A549 (cell line): ENCODE measurements around the gene SLC1A2.

Source experiments
- BHLHE40 ChIP-seq: IDR thresholded peaks from 2 replicates; pipeline ENCODE4 v1.6.1; 2012; ENCODE audit warnings: low read depth, low read length, inconsistent platforms
- CHD2 ChIP-seq: fragments of 150-350 bp; IDR thresholded peaks from 2 replicates; pipeline ENCODE4 v1.6.1; 2014; ENCODE audit warnings: low read length; ENCODE audit not compliant: partially characterized antibody
- CHD4 ChIP-seq: fragments of 200-600 bp; sonication (generic); IDR thresholded peaks from 2 replicates; pipeline ENCODE4 v1.6.1; 2016; ENCODE audit warnings: antibody characterized with exemption, mild to moderate bottlenecking, borderline replicate concordance
- EP300 ChIP-seq, 2 experiments: fragments of >200 bp; sonication (Bioruptor Twin); formaldehyde crosslinking; IDR thresholded peaks; 2 replicates in 1 of 2; 3 replicates in 1 of 2; pipeline ENCODE4 v1.6.1; 2016 to 2017
- JUN ChIP-seq, 2 experiments: fragments of >200 bp; sonication (Bioruptor Twin); formaldehyde crosslinking; IDR thresholded peaks; 2 replicates in 1 of 2; 3 replicates in 1 of 2; pipeline ENCODE4 v1.6.1; 2016 to 2017
- KDM1A ChIP-seq: fragments of 200-600 bp; sonication (generic); IDR thresholded peaks from 2 replicates; pipeline ENCODE4 v1.6.1; 2016; ENCODE audit warnings: low read depth, mild to moderate bottlenecking
- MAFK ChIP-seq: fragments of 450-650 bp; IDR thresholded peaks from 2 replicates; pipeline ENCODE4 v1.6.1; 2014; ENCODE audit not compliant: partially characterized antibody
- MYC ChIP-seq: IDR thresholded peaks from 2 replicates; pipeline ENCODE4 v1.6.1; 2012; ENCODE audit warnings: mild to moderate bottlenecking, inconsistent platforms, low read length, improper control_type of control experiment, borderline replicate concordance
- RFX5 ChIP-seq: fragments of 450-650 bp; IDR thresholded peaks from 2 replicates; pipeline ENCODE4 v1.7.1; 2014; ENCODE audit warnings: antibody characterized with exemption, mild to moderate bottlenecking, moderate library complexity
- TP53 ChIP-seq: fragments of 250-450 bp; sonication (Bioruptor Pico); IDR thresholded peaks from 2 replicates; pipeline ENCODE4 v1.5.0; 2021; ENCODE audit warnings: mild to moderate bottlenecking, moderate library complexity
- ZFP36 ChIP-seq: fragments of 450-650 bp; IDR thresholded peaks from 2 replicates; pipeline ENCODE4 v1.6.1; 2014; ENCODE audit warnings: borderline replicate concordance; ENCODE audit not compliant: partially characterized antibody
- TF ChIP-seq, protein P1 (sequence below): fragments of >200 bp; sonication (Bioruptor Twin); formaldehyde crosslinking; IDR thresholded peaks from 3 replicates; pipeline ENCODE4 v1.5.1; 2016

DNA sequence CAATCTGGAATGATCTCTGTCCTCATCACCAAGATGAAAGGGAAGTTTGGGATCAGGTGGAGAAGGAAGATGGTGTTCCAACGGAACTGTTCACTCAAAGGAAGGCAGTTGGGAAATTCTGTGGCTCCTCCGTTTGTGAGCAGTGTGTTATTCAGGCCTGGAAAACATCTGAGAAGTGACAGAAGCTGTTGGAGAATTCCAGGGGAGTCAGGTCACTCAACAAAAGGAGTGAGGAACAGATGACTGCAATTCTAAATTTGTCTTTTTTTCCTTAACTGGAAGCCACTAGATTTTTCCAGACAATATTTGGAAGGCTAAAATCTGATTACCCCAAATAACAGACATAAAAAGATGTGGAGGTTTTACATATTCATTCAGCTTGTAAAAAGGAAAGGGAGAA lies 172.6 kb downstream of the SLC1A2 start:
- TF ChIP-seq, protein P1, sequence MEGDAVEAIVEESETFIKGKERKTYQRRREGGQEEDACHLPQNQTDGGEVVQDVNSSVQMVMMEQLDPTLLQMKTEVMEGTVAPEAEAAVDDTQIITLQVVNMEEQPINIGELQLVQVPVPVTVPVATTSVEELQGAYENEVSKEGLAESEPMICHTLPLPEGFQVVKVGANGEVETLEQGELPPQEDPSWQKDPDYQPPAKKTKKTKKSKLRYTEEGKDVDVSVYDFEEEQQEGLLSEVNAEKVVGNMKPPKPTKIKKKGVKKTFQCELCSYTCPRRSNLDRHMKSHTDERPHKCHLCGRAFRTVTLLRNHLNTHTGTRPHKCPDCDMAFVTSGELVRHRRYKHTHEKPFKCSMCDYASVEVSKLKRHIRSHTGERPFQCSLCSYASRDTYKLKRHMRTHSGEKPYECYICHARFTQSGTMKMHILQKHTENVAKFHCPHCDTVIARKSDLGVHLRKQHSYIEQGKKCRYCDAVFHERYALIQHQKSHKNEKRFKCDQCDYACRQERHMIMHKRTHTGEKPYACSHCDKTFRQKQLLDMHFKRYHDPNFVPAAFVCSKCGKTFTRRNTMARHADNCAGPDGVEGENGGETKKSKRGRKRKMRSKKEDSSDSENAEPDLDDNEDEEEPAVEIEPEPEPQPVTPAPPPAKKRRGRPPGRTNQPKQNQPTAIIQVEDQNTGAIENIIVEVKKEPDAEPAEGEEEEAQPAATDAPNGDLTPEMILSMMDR = no peak
- TF ChIP-seq MAFK (no peak), CHD2 (no peak), ZFP36 (no peak), EP300 (IDR thresholded peaks at IDR 0.05) (no peak), RFX5 (no peak), KDM1A (no peak), JUN (IDR thresholded peaks at IDR 0.05) (no peak), BHLHE40 (no peak), CHD4 (no peak), MYC (no peak), TP53 (CRISPR knock-in tag) (no peak)
